Body of pancreas (tissue), 4 donors: ENCODE data around the gene ANKMY1. TPM values are rescaled to one million over a fixed set of nuclear protein-coding genes. Genes with fewer than 3 reads are reported as not detected.
A peak's percentile ranks its signal among the peaks of the same experiment; 100 is the strongest.

Experiments used
- ATAC-seq: fragments of 150-250 bp; one replicate; pipeline ENCODE4 v1.9.1; 2016
- DNase-seq, 4 donors: peaks; one replicate each; pipeline ENCODE4 v3.0.0-alpha.2; 2019
- H3K27ac ChIP-seq, 4 donors: fragments of 200-600 bp; sonication (generic); 1 replicate in 3 of 4; 2 replicates in 1 of 4; pipeline versions ENCODE4 v1.5.1 to v1.6.1; 2016 to 2019; ENCODE audit warnings: mild to moderate bottlenecking in 1 of 4, mixed read lengths in 1 of 4, moderate library complexity in 1 of 4
- H3K27me3 ChIP-seq, 2 donors: fragments of 200-600 bp; sonication (generic); one replicate each; pipeline ENCODE4 v1.6.0; 2016; ENCODE audit warnings: mild to moderate bottlenecking in 1 of 2
- H3K36me3 ChIP-seq, 2 donors: fragments of 200-600 bp; sonication (generic); replicated peaks in 1 of 2; 2 replicates each; pipeline ENCODE4 v1.5.1; 2016; ENCODE audit warnings: low read depth in 2 of 2; ENCODE audit not compliant: insufficient read depth in 1 of 2
- H3K4me1 ChIP-seq: fragments of 200-600 bp; sonication (generic); one replicate; pipeline ENCODE4 v1.6.0; 2016
- H3K4me3 ChIP-seq, 2 donors: fragments of 200-600 bp; sonication (generic); 1 replicate in 1 of 2; 2 replicates in 1 of 2; pipeline ENCODE4 v1.5.1; 2016 to 2019
- H3K9me3 ChIP-seq, 3 donors: fragments of 200-600 bp; sonication (generic); 1 replicate in 2 of 3; 2 replicates in 1 of 3; pipeline ENCODE4 v1.5.1; 2016
- CTCF ChIP-seq, 7 experiments: fragments of 450-650 bp in 4 of 7; fragments of 200-600 bp in 3 of 7; sonication (generic) in 3 of 7; IDR thresholded peaks; one replicate each; pipeline ENCODE4 v1.5.1; 2016 to 2019; ENCODE audit warnings: antibody characterized with exemption in 7 of 7
- POLR2A ChIP-seq, 3 donors: fragments of 450-650 bp; IDR thresholded peaks; one replicate each; pipeline ENCODE4 v1.6.1; 2016; ENCODE audit warnings: antibody characterized with exemption in 3 of 3, mild to moderate bottlenecking in 2 of 3
- WGBS, 2 donors: methylation state at CpG; one replicate each; pipeline ENCODE4 v1.1.5; 2017; 5-methylcytosine and 5-hydroxymethylcytosine counted together
- intact Hi-C: fragments of 100-400 bp; cut with DNase I; formaldehyde crosslinking; loops from one replicate; pipeline ENCODE4 v1.15.1; 2023
- total RNA-seq, 2 donors: library from RNA; depleted of rRNA; stranded (reverse); fragments of >200 nt; gene quantifications; one replicate each; pipeline ENCODE4 v1.1.0, GENCODE V29; 2016

Gene ANKMY1
- total RNA-seq, 2 donors from 2014 or later, result 17.9 to 26.0 TPM

- Histone ChIP-seq H3K4me1 (no peaks in the 10 kb centered on the region), H3K36me3 (peaks cover 0 to 2% of the 10 kb centered on the region in 2 donors), H3K4me3 (no peak overlapping the region), H3K27ac (no peak overlapping the region), H3K27me3 (no peaks in the 10 kb centered on the region), H3K9me3 (no peaks in the 10 kb centered on the region)
- DNase-seq (peak in 2 of 4 donors; percentile 1 to 11), ATAC-seq (no peak)
- WGBS, 2 donors, result 59 to 62% methylated on average over 4 to 20 of the region's 20 CpGs
- TF ChIP-seq POLR2A (IDR thresholded peaks at IDR 0.05) (no peak), CTCF (IDR thresholded peaks at IDR 0.05) (no peak)
- intact Hi-C loops, result no loop called here
Measured at GRCh38 chr2:240468303-240469238, 89.2 kb downstream of the ANKMY1 start.

GRCh38 chr2:240467659-240468302, 90.0 kb downstream of the ANKMY1 start:
- 86 to 88% methylated on average over 10 to 16 of the region's 22 CpGs for WGBS, 2 donors
- Histone ChIP-seq H3K27me3 (no peaks in the 10 kb centered on the region), H3K9me3 (no peaks in the 10 kb centered on the region), H3K4me1 (no peaks in the 10 kb centered on the region), H3K36me3 (peaks cover 0 to 2% of the 10 kb centered on the region in 2 donors), H3K4me3 (no peak overlapping the region), H3K27ac (no peak overlapping the region)
- TF ChIP-seq POLR2A (IDR thresholded peaks at IDR 0.05) (no peak), CTCF (IDR thresholded peaks at IDR 0.05) (no peak)
- no peak for ATAC-seq
- intact Hi-C loops, result no loop called here
- DNase-seq, result peak; percentile 1 to 10 (median 7)

- TF ChIP-seq POLR2A (IDR thresholded peaks at IDR 0.05) (no peak), CTCF (IDR thresholded peaks at IDR 0.05) (no peak)
- H3K27ac ChIP-seq, result no peak overlapping the region
- intact Hi-C loops, result no loop called here
- no peaks in the 10 kb centered on the region for H3K27me3 ChIP-seq
- 81% methylated on average over 11 of the region's 12 CpGs; no CpG with 5 or more reads in 1 of the 2 donors for WGBS, 2 donors
- peaks cover 0 to 2% of the 10 kb centered on the region in 2 donors for H3K36me3 ChIP-seq
- no peaks in the 10 kb centered on the region for H3K4me1 ChIP-seq
- no peaks in the 10 kb centered on the region for H3K9me3 ChIP-seq
- peak in 2 of 4 donors; percentile 1 to 8 for DNase-seq
- H3K4me3 ChIP-seq, result no peak overlapping the region
- ATAC-seq, result no peak
Measured at GRCh38 chr2:240467149-240467642, 90.6 kb downstream of the ANKMY1 start.

GRCh38 chr2:240466579-240467148, 91.1 kb downstream of the ANKMY1 start:
- intact Hi-C loops, result no loop called here
- TF ChIP-seq POLR2A (IDR thresholded peaks at IDR 0.05) (no peak), CTCF (IDR thresholded peaks at IDR 0.05) (no peak)
- Histone ChIP-seq H3K27ac (no peak overlapping the region), H3K9me3 (no peaks in the 10 kb centered on the region), H3K4me3 (no peak overlapping the region), H3K4me1 (no peaks in the 10 kb centered on the region), H3K27me3 (no peaks in the 10 kb centered on the region), H3K36me3 (peaks cover 0 to 2% of the 10 kb centered on the region in 2 donors)
- ATAC-seq, result no peak
- WGBS, 2 donors, result 88 to 90% methylated on average over 2 to 19 of the region's 19 CpGs
- peak in 3 of 4 donors; percentile 1 to 11 (median 5) for DNase-seq
